Breast epithelium (tissue), 4 donors: ENCODE results near the gene ERG28. TPM values are rescaled to one million over a fixed set of nuclear protein-coding genes. Genes with fewer than 3 reads are reported as not detected.
"Not testable (repeated sequence)": the region's sequence is repeated elsewhere in the genome, so short reads cannot be mapped to it uniquely, and the experiment has no call there.

ENCODE experiments used
- DNase-seq, 2 donors: peaks; one replicate each; pipeline ENCODE4 v3.0.0-alpha.2; 2019; ENCODE audit warnings: low spot score in 2 of 2
- H3K27ac ChIP-seq, 2 donors: fragments of 200-600 bp; sonication (generic) in 1 of 2; one replicate each; pipeline ENCODE4 v1.5.1; 2016 to 2019; ENCODE audit warnings: mild to moderate bottlenecking in 1 of 2
- H3K27me3 ChIP-seq, 2 donors: fragments of 200-600 bp; sonication (generic) in 1 of 2; one replicate each; pipeline versions ENCODE4 v1.5.1 to v1.6.0; 2017 to 2019; ENCODE audit warnings: control low read depth in 1 of 2, mild to moderate bottlenecking in 1 of 2
- H3K36me3 ChIP-seq: fragments of 200-600 bp; one replicate; pipeline ENCODE4 v1.5.1; 2019
- H3K4me1 ChIP-seq, 2 donors: fragments of 200-600 bp; sonication (generic); one replicate each; pipeline ENCODE4 v1.5.1; 2016 to 2019; ENCODE audit warnings: control low read depth in 1 of 2
- H3K4me3 ChIP-seq, 3 donors: fragments of 200-600 bp; sonication (generic); 1 replicate in 2 of 3; 2 replicates in 1 of 3; pipeline ENCODE4 v1.5.1; 2016 to 2019; ENCODE audit warnings: mild to moderate bottlenecking in 3 of 3, moderate library complexity in 2 of 3
- H3K9me3 ChIP-seq, 2 donors: fragments of 200-600 bp; sonication (generic) in 1 of 2; one replicate each; pipeline ENCODE4 v1.5.1; 2016 to 2019; ENCODE audit warnings: control low read depth in 1 of 2
- CTCF ChIP-seq, 3 donors: fragments of 450-650 bp; IDR thresholded peaks; one replicate each; pipeline ENCODE4 v1.5.1; 2016 to 2017; ENCODE audit warnings: antibody characterized with exemption in 3 of 3, mild to moderate bottlenecking in 3 of 3, moderate library complexity in 3 of 3
- POLR2A ChIP-seq: fragments of 450-650 bp; IDR thresholded peaks from one replicate; pipeline ENCODE4 v1.6.1; 2016; ENCODE audit warnings: antibody characterized with exemption, mild to moderate bottlenecking, moderate library complexity
- POLR2AphosphoS5 ChIP-seq, 3 donors: sonication (generic); formaldehyde crosslinking; IDR thresholded peaks; one replicate each; pipeline ENCODE4 v1.6.1; 2017; ENCODE audit warnings: antibody characterized with exemption in 3 of 3
- intact Hi-C: fragments of 100-400 bp; cut with DNase I; formaldehyde crosslinking; loops from one replicate; pipeline ENCODE4 v1.15.1; 2023; ENCODE audit warnings: low total_unique reads
- total RNA-seq, 3 donors: library from RNA; depleted of rRNA; stranded (reverse); fragments of >200 nt; gene quantifications; one replicate each; pipeline ENCODE4 v1.1.0, GENCODE V29; 2016

Gene ERG28
- total RNA-seq, 3 donors from 2014 or later: 4.5 to 9.7 (median 5.9) TPM

GRCh38 chr14:75697386-75697785 is 36.7 kb upstream of the ERG28 start:
- Histone ChIP-seq H3K27me3 (no peaks in the 10 kb centered on the region), H3K4me1 (no peaks in the 10 kb centered on the region), H3K9me3 (no peaks in the 10 kb centered on the region), H3K36me3 (no peaks in the 10 kb centered on the region), H3K4me3 (no peak overlapping the region), H3K27ac (no peak overlapping the region)
- intact Hi-C loops: no loop called here
- DNase-seq: no peak
- TF ChIP-seq CTCF (IDR thresholded peaks at IDR 0.05): no peak
- no peak for TF ChIP-seq POLR2A
- no peak for TF ChIP-seq POLR2AphosphoS5 (IDR thresholded peaks at IDR 0.05)

GRCh38 chr14:75695025-75695424 is 34.3 kb upstream of the ERG28 start:
- H3K4me1 ChIP-seq, H3K27me3 ChIP-seq, H3K4me3 ChIP-seq, H3K9me3 ChIP-seq, DNase-seq, intact Hi-C loops, H3K36me3 ChIP-seq, H3K27ac ChIP-seq: not testable (repeated sequence)

- Histone ChIP-seq H3K27ac (no peak overlapping the region), H3K36me3 (no peaks in the 10 kb centered on the region), H3K4me3 (no peak overlapping the region), H3K9me3 (no peaks in the 10 kb centered on the region), H3K27me3 (no peaks in the 10 kb centered on the region), H3K4me1 (no peaks in the 10 kb centered on the region)
- no peak for DNase-seq
- no peak for TF ChIP-seq POLR2A
- TF ChIP-seq POLR2AphosphoS5 (IDR thresholded peaks at IDR 0.05): no peak
- no peak for TF ChIP-seq CTCF (IDR thresholded peaks at IDR 0.05)
- intact Hi-C loops: no loop called here
These were observed 29.3 kb upstream of the ERG28 start for GRCh38 chr14:75690010-75690409.

- no peaks in the 10 kb centered on the region for H3K27me3 ChIP-seq
- no peak for TF ChIP-seq POLR2AphosphoS5 (IDR thresholded peaks at IDR 0.05)
- no peak for TF ChIP-seq POLR2A
- no peak for TF ChIP-seq CTCF (IDR thresholded peaks at IDR 0.05)
- no peaks in the 10 kb centered on the region for H3K9me3 ChIP-seq
- intact Hi-C loops: loop anchor here (5.0 kb wide), 1 partner anchor 683 kb away; no protein-coding TSS in a partner anchor
- no peak for DNase-seq
- H3K36me3 ChIP-seq: no peaks in the 10 kb centered on the region
- H3K4me3 ChIP-seq: no peak overlapping the region
- no peaks in the 10 kb centered on the region for H3K4me1 ChIP-seq
- H3K27ac ChIP-seq: no peak overlapping the region
These were observed 28.3 kb upstream of the ERG28 start for GRCh38 chr14:75689012-75689411.

GRCh38 chr14:75685910-75686309 is 25.2 kb upstream of the ERG28 start:
- H3K9me3 ChIP-seq: no peaks in the 10 kb centered on the region
- no peak for DNase-seq
- H3K27ac ChIP-seq: no peak overlapping the region
- H3K27me3 ChIP-seq: no peaks in the 10 kb centered on the region
- no peaks in the 10 kb centered on the region for H3K4me1 ChIP-seq
- no peak overlapping the region for H3K4me3 ChIP-seq
- TF ChIP-seq CTCF (IDR thresholded peaks at IDR 0.05) (no peak), POLR2AphosphoS5 (IDR thresholded peaks at IDR 0.05) (no peak), POLR2A (no peak)
- intact Hi-C loops: loop anchor here (5.0 kb wide), 1 partner anchor 686 kb away; no protein-coding TSS in a partner anchor
- no peaks in the 10 kb centered on the region for H3K36me3 ChIP-seq
